Measurements from ENCODE around the gene SIRPA.

SIRPA gene

GRCh38 chr20:1901704-1902103 lies 6.5 kb downstream of the SIRPA start:
- no peak overlapping the region for H3K4me2 ChIP-seq (ENCODE audit: low read length)
- no peaks in the 10 kb centered on the region for H3F3A ChIP-seq (ENCODE audit: control insufficient read depth, insufficient read depth)
- H3K9me2 ChIP-seq (replicated peaks; ENCODE audit: control insufficient read depth, low read length) = no peaks in the 10 kb centered on the region
- H3K27me3 ChIP-seq (ENCODE audit: control insufficient read depth, low read length) = peaks cover 25% of the 10 kb centered on the region
- TF ChIP-seq EZH2phosphoT487 (IDR thresholded peaks at IDR 0.05; ENCODE audit: borderline replicate concordance, low read length) = no peak
- TF ChIP-seq, protein P1, sequence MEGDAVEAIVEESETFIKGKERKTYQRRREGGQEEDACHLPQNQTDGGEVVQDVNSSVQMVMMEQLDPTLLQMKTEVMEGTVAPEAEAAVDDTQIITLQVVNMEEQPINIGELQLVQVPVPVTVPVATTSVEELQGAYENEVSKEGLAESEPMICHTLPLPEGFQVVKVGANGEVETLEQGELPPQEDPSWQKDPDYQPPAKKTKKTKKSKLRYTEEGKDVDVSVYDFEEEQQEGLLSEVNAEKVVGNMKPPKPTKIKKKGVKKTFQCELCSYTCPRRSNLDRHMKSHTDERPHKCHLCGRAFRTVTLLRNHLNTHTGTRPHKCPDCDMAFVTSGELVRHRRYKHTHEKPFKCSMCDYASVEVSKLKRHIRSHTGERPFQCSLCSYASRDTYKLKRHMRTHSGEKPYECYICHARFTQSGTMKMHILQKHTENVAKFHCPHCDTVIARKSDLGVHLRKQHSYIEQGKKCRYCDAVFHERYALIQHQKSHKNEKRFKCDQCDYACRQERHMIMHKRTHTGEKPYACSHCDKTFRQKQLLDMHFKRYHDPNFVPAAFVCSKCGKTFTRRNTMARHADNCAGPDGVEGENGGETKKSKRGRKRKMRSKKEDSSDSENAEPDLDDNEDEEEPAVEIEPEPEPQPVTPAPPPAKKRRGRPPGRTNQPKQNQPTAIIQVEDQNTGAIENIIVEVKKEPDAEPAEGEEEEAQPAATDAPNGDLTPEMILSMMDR (IDR thresholded peaks at IDR 0.05; ENCODE audit: low read depth, low read length, poor library complexity, severe bottlenecking) = no peak
- H3K27ac ChIP-seq (ENCODE audit: low read depth, low read length) = no peak overlapping the region
- no peak overlapping the region for H3K4me3 ChIP-seq (ENCODE audit: low read length)
- 0 out of 2 replicates have a peak, but pooled peaks cover 3% of the 10 kb centered on the region for H4K20me1 ChIP-seq (ENCODE audit: control insufficient read depth, insufficient read depth, low read depth, low read length)
- H3K79me2 ChIP-seq (ENCODE audit: control insufficient read depth, low read length) = no peaks in the 10 kb centered on the region
- no peaks in the 10 kb centered on the region for H3K9me3 ChIP-seq (ENCODE audit: control insufficient read depth, insufficient read depth, low read length)
- no peaks in the 10 kb centered on the region for H3K36me3 ChIP-seq (ENCODE audit: control insufficient read depth, low read length)
- H3K4me1 ChIP-seq (ENCODE audit: control insufficient read depth, low read length) = peaks cover 11% of the 10 kb centered on the region

GRCh38 chr20:1902188-1902587 lies 7.0 kb downstream of the SIRPA start:
- H3F3A ChIP-seq (ENCODE audit: control insufficient read depth, insufficient read depth) = no peaks in the 10 kb centered on the region
- no peaks in the 10 kb centered on the region for H3K36me3 ChIP-seq (ENCODE audit: control insufficient read depth, low read length)

DNA sequence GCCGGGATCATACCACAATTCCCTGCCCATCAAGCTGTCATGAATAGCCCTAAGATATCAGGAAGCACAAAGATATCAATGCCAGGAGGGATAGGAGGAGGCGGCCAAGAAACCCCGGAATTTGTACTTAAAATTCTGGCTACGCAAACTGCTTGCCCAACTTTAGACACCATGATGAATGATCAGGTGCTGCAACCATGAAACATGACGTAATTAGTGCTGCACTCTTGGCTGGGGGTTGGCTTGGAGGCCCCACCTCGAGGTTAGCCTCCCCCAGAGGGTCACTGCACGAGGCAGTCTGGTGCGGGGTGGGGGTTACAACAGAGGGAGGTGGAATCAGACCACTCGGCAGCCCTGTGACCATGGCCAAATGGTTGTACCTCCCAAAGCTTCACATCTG lies 8.9 kb downstream of the SIRPA start:
- Histone ChIP-seq H3K79me2 (ENCODE audit: control insufficient read depth, low read length) (no peaks in the 10 kb centered on the region), H3K9me3 (ENCODE audit: control insufficient read depth, insufficient read depth, low read length) (no peaks in the 10 kb centered on the region), H4K20me1 (ENCODE audit: control insufficient read depth, insufficient read depth, low read depth, low read length) (no peaks in the 10 kb centered on the region), H3K4me1 (ENCODE audit: control insufficient read depth, low read length) (no peaks in the 10 kb centered on the region), H3K27me3 (ENCODE audit: control insufficient read depth, low read length) (peaks cover 3% of the 10 kb centered on the region; the same call in 1 of the 2 replicates), H3K4me3 (ENCODE audit: low read length) (no peak overlapping the region), H3K36me3 (ENCODE audit: control insufficient read depth, low read length) (no peaks in the 10 kb centered on the region), H3K27ac (ENCODE audit: low read depth, low read length) (no peak overlapping the region), H3K4me2 (ENCODE audit: low read length) (no peak overlapping the region), H3F3A (ENCODE audit: control insufficient read depth, insufficient read depth) (no peaks in the 10 kb centered on the region), H3K9me2 (replicated peaks; ENCODE audit: control insufficient read depth, low read length) (no peaks in the 10 kb centered on the region)
- TF ChIP-seq, protein P1 (IDR thresholded peaks at IDR 0.05; ENCODE audit: low read depth, low read length, poor library complexity, severe bottlenecking) = no peak
- TF ChIP-seq EZH2phosphoT487 (IDR thresholded peaks at IDR 0.05; ENCODE audit: borderline replicate concordance, low read length) = no peak

More at GRCh38 chr20:1902188-1902587, 7.0 kb downstream of the SIRPA start:
- Histone ChIP-seq H3K79me2 (ENCODE audit: control insufficient read depth, low read length) (no peaks in the 10 kb centered on the region), H3K4me2 (ENCODE audit: low read length) (no peak overlapping the region), H3K27ac (ENCODE audit: low read depth, low read length) (no peak overlapping the region), H3K9me2 (replicated peaks; ENCODE audit: control insufficient read depth, low read length) (no peaks in the 10 kb centered on the region), H3K9me3 (ENCODE audit: control insufficient read depth, insufficient read depth, low read length) (no peaks in the 10 kb centered on the region), H4K20me1 (ENCODE audit: control insufficient read depth, insufficient read depth, low read depth, low read length) (0 out of 2 replicates have a peak, but pooled peaks cover 2% of the 10 kb centered on the region), H3K27me3 (ENCODE audit: control insufficient read depth, low read length) (peaks cover 20% of the 10 kb centered on the region), H3K4me3 (ENCODE audit: low read length) (no peak overlapping the region), H3K4me1 (ENCODE audit: control insufficient read depth, low read length) (peaks cover 11% of the 10 kb centered on the region)
- TF ChIP-seq, protein P1 (IDR thresholded peaks at IDR 0.05; ENCODE audit: low read depth, low read length, poor library complexity, severe bottlenecking) = no peak
- no peak for TF ChIP-seq EZH2phosphoT487 (IDR thresholded peaks at IDR 0.05; ENCODE audit: borderline replicate concordance, low read length)
